Uterine smooth muscle cell (primary cell): ENCODE results near the gene NR5A1. TPM values are rescaled to one million over a fixed set of nuclear protein-coding genes. Genes with fewer than 3 reads are reported as not detected.

Source experiments
- total RNA-seq: library from RNA; depleted of rRNA; stranded (reverse); fragments of >200 nt; gene quantifications from 2 replicates; pipeline ENCODE4 v1.2.3, GENCODE V29; 2014

The NR5A1 gene
- not detected in 2 replicates for total RNA-seq

DNA sequence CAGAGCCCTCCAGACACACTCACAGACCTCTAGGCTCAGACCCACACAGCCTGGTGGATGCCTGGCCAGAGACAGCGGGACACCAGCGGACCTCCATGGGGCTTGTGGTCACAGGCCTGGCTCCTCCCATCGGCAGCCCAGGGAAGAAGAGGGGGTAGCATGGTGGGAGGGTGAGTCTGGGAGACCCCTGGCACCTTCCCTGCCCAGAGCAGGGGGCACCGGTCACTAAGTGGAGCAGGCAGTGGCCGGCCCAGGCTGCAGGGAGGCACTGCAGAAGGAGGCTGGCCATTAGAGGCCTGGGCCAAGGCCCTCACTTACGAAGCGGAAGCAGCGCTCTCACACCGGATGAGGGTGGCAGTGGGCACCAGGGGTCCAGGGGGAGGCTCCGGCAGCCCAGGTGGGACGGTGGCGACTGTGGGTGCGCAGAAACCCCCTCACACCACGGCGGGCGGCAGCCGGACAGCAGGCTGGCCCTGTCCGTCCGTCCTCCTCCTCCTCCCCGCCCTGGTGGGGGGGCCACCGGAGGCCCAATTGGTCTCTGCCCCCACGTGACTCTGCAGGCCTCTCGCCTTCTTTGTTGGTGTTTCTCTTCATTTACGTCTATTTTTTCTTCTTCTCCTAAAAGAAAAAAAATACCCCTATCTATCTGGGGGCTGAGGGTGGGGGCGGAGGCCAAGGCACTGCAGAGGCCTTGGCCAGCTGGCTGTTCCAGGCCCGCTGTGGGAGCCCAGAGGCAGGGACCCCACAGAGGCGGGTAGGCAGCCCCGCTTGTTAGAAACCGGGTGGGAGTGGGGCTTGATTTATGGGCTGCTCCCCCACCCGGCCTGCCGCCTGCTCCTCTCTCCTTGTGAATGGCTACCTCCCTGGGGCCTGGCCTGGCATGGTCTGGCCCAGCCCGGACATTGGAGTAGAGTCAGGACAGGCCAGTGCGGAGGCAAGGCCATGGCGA lies at the start of gene NR5A1:
Gene NR5A1 (minus strand): TSS at position 469 of the 949 bp plus-strand sequence. CDS start 4,004 bp downstream, outside the sequence.

DNA sequence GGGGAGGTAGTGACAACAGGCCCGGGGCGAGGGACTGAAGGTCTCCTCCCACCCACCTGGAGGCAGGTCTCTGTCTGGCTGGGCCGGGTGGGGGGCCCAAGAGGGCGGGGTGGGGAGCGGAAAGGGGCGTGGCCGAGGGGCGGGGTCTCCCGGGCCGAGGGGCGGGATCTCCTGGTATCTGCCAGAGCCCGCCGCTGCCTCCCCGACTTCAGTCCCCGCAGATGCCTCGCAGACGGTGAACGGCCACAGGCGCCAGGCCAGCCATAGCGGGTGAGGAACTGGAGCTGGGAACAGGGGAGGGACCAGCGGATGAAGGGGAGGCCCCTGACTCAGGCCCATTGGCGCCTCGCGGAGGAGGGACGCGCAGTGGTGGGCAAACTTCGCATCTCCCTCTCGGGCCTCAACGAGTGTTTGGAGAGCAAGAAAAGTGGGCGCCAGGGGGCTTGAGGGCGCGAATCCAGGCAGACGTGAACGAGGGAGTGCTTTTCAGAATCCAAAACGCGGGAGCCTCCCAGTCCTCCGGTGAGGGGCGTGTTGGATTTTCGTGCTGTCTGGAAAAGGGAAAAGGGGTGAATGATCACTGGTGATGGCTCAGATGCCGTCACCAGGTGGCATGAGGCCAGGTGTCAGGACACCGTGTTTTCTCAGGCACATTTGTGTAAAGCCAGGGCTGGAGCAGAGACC lies 56.8 kb downstream of the NR5A1 start, which contains the start of gene ADGRD2:
Gene ADGRD2 (plus strand): TSS at position 211 of the 684 bp plus-strand sequence. CDS start 1,216 bp downstream, outside the sequence.

Other genes with a start within 250 kb of the NR5A1 start
- 35.6 and 42.1 TPM in 2 replicates for gene NEK6, start 249.4 kb downstream of the NR5A1 start, total RNA-seq
- gene PSMB7, start 92.0 kb downstream of the NR5A1 start, total RNA-seq, result 263 and 411 TPM in 2 replicates
- not detected in 2 replicates for gene ADGRD2, start 56.9 kb downstream of the NR5A1 start, total RNA-seq